ENCODE data around the gene CTPS1.

DNA sequence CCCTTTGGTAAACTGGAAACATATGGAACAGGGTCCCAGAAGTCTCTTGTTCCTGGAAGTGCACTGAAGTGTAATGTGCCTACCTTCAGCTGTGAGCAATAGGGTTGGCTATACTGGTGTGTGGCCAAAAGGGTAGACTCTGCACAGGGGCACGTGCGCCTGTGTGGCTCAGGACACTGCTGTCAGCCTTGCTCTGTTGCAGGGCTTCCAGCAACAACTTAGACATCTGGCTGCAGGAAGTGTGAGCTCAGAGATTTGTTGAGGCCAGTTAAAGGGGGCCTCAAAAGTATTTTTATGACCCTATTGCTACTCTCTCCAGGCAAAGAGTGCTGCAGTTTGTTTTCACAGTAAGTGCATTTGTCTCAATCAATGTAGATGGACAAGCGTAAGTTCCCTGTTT, 7.5 kb downstream of the CTPS1 start:
- TF ChIP-seq CTCF (optimal IDR thresholded peaks at IDR 0.05 in 1 of 3, IDR thresholded peaks at IDR 0.05 in 1 of 3, conservative IDR thresholded peaks at IDR 0.05 in 1 of 3; ENCODE audit: extremely low read depth in 1 of 3, insufficient read depth in 2 of 3, low read length in 3 of 3) (no peak), EZH2 (IDR thresholded peaks at IDR 0.05; ENCODE audit: low read length) (no peak)

Measured in keratinocyte (primary cell).